HG02798 (cell line): ENCODE data around the gene CCDC159.
"Not testable (repeated sequence)": the region's sequence is repeated elsewhere in the genome, so short reads cannot be mapped to it uniquely, and the experiment has no call there.

Experiments used
- ATAC-seq: cut with Tn5 transposase; IDR thresholded peaks from one replicate; pipeline ENCODE4 v1.9.1; 2021; ENCODE audit warnings: mild to moderate bottlenecking; ENCODE audit not compliant: unreplicated experiment, poor library complexity

The CCDC159 gene

DNA sequence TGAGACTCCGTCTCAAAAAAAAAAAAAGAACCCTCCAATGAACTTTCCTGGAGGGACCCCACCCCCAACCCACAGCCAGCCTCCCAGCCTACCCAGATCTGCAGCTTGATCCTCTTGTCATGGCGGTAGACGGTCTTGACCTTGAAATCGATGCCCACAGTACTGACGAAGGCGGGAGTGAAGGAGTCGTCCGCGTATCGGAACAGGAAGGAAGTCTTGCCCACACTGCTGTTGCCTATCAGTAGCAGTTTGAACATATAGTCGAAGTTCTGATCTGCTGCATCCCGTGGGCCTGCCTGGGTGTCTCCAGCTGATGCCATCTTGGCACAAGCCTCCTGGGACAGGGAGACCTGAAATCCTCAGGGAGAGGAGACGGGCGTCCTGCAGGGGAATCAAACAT lies 9.2 kb upstream of the CCDC159 start:
- ATAC-seq = no peak

DNA sequence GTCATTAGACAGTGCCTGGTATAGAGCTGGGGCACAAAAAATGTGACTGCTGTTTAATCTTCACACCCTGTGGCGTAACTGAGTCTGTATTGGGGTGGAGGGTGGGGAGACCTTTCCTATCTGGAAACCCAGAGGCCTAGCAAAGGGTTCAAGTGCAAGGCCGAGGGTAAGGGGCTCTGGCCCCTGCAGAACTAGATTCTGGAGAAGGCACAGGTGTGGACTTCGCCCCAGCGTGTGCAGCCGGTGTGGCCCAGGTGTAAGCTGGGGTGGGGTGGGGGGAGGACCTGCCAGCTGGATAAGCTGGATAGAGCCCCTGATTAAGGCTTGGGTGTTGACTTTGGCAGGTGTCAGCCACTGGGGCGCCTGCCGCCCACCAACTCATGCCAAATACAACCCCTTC lies 8.2 kb upstream of the CCDC159 start:
- ATAC-seq = no peak

DNA sequence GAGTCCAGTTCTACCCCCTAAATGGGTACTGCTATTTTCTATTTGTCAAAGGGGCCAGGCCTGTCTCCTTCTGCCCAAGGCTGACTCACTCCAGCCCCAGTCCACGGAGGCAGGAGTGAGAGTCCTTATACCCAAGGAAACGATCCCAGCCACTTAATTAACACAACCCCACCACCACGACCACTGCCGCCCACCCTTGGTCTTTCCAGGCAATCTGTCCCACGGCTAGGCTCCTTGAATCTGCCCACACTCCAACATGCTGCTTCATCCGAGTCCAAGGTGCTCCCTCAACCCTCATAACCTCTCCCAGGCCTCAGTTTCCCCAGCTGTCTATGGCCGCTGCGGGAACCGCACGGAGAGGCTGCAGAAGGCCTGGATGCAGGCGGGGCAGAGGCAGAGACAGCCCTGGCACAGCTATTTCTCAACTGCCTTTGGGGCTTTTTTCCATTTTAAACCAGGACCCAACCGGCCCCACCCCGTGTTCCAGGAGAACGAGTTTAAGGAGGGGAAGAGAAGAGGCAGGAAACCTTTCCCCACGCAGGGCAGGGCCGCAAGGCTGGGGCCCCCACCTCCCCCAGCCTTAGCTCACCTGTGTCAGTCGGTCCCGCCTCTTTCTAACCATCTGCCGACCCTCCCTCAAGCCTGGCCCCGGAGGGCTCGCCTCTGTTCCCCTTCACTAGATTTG lies 7.6 kb upstream of the CCDC159 start:
- ATAC-seq = no peak

DNA sequence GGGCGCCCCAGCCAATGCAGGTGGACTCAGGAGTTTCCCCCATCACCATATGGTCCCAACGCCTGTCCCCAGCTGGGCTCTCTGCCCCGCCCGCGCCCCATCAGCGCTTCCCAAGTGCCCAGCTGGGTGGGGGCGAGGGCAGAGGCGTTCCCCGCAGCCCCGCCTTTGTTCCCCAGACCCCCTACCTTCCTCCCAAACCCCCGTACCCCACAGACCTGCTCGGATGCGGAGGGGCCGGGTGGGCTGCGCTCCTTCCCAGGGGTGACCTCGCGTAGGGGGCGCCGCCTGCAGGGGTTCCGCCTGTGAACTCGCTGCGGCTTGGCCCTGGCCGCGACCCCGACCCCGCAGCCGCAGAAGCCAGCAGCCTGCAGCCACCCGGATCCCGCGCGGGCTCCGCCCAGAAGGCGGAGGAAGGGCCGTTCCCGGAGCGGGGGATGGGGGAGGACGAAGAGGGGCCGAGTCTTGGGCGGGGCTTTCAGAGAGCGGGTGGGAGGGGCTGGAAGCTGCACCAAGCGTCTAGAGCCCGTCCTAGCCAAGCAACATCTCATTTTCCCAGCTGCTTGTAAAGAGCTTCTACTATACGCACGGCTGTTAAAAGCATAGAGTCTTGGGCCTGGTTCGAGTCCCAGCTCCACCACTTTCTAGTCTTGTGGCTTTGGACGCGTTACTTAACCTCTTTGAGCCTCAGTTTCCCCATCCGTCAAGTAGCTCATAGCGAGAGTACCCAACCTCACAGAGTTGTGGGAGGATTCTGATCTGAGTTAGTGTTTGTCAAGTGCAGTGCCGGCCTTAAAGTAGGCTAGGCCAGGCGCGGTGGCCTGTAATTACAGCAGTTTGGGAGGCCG lies 6.8 kb upstream of the CCDC159 start, which contains the start of gene RAB3D:
RAB3D (minus strand) TSS at position 404 of the 845 bp plus-strand sequence. CDS start 2,258 bp downstream, outside the sequence.
- ATAC-seq = peak; percentile 81

DNA sequence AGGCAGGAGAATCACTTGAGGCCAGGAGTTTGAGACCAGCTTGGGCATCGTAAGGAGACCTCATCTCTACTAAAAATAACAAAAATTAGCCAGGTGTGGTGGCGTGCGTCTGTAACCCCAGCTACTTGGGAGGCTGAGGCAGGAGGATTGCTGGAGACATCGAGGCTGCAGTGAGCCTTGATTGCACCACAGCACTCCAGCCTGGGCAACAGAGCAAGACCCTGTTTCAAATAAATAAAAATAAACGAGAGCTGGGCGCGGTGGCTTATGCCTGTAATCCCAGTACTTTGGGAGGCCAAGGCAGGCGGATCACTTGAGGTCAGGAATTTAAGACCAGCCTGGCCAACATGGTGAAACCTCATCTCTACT lies 6.2 kb upstream of the CCDC159 start:
- not testable (repeated sequence) for ATAC-seq

DNA sequence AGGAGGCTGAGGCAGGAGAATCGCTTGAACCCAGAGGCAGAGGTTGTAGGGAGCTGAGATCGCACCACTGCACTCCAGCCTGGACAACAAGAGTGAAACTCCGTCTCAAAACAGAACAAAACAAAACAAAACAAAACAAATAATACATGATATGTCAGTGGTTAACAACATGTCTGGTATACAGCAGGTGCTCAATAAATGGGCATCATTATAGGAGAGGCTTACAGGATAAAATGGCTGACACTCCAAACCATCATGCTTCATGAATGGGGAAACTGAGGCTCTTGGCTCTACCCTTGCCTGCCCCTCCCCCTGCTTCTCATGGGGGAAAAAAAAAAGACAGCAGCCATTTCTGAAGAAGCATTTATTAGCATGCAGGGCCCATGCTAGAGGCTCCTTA lies 3.9 kb upstream of the CCDC159 start:
- no peak for ATAC-seq

DNA sequence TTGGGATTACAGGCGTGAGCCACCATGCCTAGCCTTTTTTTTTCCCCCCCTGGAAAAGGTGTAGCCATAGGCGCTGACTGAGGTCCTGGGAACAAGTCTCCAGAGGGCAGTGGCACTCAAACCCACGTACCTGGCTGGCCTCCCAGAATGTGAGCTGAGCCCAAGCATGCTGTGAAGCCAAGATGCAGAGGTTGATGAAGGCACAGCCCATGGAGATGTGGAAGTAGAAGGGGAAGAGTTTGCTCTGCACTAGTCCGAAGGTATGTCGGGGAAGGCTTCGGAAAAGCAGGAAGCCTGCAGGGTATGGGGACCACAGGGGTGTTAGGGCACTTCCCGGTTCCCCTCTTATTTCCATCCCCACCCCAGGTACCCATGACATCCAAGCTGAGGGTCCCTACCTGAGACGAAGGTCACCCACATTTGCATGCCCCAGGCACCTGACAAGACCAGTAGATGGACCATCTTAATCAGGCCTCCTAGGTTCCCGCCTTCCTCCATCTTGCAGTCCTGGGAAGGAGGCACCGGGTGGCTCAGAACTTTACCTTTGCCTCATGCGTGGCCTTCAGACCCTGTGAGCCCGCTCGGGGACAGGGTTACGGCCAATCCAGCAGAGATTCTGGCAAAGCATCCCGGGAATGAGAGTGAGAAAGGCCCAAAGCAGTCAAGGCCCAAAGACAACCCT lies 1.1 kb upstream of the CCDC159 start:
- ATAC-seq = no peak

DNA sequence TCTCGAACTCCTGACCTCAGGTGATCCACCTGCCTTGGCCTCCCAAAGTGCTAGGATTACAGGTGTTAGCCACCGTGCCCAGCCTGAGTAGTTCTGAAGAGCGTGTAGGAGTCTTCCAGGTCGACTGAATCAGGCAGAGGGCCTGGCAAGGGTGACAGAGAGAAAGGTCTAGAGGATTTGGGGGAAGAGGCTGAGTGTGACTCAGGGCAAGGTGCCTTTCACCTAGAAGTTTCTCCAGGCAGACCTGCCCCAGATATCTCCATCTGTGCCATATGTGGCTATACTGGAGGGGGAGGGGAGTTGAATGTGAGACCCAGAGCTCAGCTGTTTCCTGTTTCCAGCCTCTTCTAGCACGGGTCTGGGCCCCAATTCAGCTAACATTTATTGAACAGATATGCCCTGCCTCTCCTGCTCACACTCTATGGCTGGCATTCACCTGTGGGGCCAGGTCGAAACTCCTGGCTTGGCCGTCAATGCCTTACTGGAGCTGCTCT lies 1.3 kb downstream of the CCDC159 start:
- no peak for ATAC-seq

DNA sequence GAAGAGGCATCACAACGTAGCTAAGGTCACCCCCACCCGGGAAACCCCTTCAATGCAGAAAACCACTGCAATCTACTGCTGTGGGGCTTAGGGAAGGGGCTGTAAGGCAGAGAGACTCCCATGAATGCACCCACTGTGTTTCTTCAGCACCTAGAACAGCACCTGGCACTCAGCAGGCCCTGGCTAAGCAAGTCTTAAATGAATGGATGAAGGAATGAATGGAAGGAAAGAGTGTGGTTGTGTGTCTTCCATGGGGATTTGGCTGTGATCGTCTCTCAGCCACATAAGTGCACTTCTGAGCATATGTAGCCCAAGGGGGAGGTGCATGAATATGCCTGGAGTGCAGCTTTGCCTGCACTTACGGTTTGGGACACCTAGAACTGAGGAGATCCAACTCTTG lies 2.9 kb downstream of the CCDC159 start:
- ATAC-seq = no peak

DNA sequence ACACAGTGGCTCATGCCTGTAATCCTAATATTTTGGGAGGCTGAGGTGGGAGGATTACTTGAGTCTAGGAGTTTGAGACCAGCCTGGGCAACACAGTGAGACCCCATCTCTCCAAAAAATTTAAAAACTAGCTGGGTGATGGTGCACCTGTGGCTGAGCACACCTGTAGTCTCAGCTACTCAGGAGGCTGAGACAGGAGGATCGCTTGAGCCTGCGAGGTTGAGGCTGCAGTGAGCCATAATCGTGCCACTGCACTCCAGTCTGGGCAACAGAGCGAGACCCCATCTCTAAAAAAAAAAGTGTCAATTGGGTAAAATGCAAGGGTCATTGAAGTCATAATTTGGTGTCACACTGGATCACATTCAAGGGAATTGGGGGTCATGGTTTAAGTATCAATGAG lies 7.8 kb downstream of the CCDC159 start:
- not testable (repeated sequence) for ATAC-seq

DNA sequence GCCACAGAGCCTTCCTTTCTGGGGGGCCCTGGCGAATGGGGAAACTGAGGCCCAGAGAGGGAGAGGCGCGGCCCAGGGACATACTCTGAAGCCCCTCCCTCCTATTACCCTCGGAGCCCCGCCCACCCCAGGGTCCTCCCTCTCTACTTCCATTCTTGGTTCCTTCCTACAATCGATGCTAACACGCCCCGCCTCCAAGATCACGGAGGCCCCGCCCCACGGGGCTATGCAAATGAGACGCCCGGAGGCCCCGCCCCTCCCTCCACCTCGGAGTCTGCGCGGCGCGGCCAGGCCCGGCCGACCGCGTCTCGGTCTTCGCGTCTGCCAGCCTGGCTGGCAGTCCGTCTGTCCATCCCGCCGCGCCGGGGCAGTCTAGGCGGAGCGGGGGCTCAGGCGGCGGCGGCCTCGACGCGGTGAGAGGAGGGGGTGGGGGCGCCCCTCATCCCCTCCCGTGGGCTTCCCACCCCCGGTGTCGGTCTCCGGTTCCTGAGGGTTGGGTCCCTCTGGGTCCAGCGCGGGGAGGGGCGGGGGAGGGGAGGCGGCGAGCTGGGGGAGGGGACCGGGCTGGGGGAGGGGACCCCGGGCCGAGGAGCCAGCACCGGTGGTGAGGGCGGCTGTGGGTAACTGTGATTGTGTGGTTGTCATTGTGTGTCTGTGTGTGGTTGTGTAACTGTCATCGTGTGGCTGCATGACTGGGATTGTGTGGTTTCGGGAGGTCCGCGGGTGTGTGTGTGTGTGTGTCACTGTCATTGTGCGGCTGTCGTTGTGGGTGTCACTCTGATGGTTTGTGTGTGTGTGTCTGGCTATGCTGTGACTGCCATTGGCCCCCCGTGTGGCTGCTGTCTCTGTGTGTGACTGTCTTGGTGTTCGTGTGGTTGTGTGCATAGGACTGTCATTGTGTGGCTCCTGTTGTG lies 9.1 kb downstream of the CCDC159 start, which contains the start of gene PLPPR2:
PLPPR2 (plus strand) TSS at position 273 of the 914 bp plus-strand sequence. CDS start 2,242 bp downstream, outside the sequence.
- peak; percentile 63 for ATAC-seq

DNA sequence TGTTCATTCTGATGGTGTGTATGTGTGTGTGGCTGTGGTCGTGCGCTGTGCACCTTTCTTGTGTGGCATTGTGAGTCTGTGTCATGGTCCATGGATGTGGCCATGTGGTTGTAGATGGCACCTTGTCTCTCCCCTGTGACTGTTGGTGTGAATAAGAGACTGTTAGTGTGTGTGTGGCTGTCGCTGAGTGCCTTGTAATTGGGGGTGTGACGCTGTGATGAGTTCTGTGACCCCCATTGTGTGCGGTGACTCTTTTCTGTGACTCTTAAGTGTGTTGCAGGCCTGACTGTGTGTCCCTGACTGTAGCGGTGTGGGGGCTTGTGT lies 9.7 kb downstream of the CCDC159 start:
- ATAC-seq = no peak

DNA sequence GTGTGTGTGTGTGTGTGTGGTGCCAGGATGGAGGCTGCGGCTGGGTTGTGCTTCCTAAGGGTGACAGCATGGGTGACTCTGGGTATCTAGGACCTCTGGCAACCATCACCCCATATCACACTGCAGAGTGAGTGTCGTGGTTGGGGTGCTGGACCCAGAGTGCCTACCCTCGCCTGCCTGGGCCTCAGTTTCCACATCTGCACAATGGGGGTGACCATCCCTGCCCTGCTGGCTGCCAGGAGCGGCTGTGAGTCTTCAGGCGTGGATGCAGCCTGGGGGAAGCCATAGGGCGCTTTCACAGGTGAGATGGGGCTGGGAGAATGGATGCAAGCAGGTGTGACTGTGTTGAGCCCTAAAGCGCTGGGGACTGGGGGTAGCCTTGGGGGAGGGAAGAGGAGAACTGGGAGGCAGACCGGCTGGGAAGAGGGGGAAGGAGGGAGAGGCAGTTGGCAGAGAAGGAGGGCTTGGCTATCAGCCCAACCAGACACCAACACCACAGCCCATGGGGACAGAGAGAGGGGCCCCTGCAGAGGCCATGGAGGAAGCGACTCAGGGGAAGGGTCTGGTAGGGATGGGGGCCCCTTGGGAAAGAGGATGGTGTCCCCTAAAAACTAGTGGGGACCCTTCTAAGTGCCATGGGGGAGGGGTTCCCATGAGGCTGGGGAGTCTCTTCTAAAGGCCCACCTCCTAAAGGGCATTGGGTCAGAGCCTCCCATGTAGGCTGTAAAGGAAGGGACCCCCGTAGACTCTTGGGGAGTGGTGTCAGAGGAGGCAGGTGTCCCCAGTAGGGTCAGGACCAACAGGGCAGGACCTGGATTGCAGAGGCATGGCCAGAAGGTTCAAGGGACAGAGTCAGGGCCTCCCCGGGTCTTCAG lies 10.6 kb downstream of the CCDC159 start:
- no peak for ATAC-seq

DNA sequence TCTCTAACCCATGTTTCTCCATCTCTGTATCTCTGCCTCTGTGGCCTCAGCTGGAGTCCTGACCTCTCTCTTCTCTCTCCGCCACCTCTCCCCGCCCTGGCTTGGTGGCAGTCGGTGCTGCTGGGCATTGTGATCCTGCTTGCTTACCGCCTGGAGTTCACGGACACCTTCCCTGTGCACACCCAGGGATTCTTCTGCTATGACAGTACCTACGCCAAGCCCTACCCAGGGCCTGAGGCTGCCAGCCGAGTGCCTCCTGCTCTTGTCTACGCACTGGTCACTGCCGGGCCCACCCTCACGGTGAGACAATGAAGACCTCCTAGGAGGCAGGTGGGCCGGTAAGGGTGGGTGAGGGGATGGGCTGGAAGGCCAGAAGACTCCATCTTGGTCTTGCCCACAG lies 13.1 kb downstream of the CCDC159 start:
- ATAC-seq = no peak

DNA sequence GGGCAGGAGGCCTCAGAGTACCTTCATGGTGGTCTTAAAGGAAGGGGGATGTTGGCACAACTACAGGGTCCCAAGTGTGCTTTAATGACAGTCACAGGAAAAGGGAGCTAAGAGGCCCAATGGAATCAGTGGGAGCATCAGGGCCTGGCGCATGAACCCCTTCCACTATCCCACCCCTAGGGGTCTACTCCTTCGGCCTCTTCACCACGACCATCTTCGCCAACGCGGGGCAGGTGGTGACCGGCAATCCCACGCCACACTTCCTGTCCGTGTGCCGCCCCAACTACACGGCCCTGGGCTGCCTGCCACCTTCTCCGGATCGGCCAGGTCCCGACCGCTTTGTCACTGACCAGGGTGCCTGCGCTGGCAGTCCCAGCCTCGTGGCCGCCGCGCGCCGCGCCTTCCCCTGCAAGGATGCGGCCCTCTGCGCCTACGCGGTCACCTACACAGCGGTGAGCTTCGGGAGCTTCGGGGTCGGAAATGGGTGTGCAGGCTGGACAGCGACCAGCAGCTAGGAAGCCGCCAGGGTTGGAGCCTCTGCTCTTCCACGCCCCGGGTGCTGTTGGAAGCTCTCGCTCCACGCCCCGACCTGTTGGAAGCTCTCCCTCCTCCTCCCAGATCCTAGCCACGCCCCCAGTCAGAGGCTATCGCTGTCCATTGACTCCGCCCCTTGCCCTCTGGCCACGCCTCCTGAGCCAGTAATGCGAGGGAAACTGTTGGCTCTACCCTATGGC lies 14.9 kb downstream of the CCDC159 start:
- ATAC-seq = no peak

DNA sequence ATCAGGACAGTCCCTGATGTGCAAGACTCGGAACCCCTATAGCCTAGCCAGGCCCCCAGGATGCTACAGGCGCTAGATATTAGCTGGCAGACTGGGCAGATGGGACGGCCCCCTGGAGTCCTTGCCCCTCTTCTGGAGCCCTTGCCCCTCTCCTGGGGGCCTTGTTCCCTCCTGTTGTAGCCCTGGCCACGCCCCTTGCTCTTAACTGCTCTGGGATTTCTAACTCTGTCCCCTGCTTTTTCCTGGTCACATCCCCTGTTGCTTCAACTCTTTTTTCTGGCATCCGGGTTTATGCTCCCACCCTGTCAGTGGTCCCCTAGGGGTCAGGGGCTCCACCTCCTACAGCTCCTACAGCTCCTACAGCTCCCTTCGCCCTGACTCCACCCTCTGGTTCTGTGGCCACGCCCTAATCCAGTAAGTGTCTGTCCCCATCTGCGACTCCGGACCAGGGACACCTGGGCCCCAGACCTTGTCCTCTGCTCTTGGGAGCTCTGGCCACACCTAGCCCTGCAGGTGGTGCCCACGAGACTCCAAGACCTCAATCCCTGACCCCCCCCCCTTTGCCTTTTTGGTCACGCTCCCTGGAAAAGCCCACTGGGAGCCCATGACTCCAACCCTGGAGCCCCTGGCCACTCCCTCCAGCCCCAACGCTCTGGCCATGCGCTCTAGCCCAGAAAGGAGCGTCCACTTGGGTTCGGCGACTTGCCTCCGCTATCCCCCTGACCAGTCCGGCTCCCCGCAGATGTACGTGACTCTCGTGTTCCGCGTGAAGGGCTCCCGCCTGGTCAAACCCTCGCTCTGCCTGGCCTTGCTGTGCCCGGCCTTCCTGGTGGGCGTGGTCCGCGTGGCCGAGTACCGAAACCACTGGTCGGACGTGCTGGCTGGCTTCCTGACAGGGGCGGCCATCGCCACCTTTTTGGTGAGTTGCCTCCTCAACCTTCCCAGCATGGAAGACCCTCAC lies 15.7 kb downstream of the CCDC159 start:
- ATAC-seq = no peak

DNA sequence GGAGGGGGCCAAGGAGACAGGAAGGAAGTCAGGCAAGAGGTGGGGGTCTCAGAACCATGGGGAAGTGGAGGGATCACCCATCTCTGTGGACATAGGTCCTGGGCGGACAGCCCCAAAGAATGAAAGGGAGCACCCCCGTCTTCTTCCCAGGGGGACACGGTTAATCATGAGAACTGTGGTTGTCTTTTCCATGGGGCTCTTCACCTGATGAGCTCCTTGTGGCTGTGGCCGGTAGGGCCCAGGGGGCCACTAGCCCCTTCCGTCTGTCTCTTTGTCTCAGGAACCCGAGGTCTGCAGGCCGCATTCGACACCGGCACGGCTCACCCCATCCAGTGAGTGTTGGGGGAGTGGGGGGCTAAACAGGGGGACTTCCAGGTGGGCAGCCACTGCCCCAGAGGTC lies 17.6 kb downstream of the CCDC159 start:
- ATAC-seq = no peak
